Measurements from ENCODE around the gene UGT1A4. TPM values are rescaled to one million over a fixed set of nuclear protein-coding genes. Genes with fewer than 3 reads are reported as not detected.

UGT1A4 gene
- total and polyA plus RNA-seq, 2 donors (not counting 3 experiments of a cell fraction or from before 2014, with no cell fraction given) = not detected

DNA sequence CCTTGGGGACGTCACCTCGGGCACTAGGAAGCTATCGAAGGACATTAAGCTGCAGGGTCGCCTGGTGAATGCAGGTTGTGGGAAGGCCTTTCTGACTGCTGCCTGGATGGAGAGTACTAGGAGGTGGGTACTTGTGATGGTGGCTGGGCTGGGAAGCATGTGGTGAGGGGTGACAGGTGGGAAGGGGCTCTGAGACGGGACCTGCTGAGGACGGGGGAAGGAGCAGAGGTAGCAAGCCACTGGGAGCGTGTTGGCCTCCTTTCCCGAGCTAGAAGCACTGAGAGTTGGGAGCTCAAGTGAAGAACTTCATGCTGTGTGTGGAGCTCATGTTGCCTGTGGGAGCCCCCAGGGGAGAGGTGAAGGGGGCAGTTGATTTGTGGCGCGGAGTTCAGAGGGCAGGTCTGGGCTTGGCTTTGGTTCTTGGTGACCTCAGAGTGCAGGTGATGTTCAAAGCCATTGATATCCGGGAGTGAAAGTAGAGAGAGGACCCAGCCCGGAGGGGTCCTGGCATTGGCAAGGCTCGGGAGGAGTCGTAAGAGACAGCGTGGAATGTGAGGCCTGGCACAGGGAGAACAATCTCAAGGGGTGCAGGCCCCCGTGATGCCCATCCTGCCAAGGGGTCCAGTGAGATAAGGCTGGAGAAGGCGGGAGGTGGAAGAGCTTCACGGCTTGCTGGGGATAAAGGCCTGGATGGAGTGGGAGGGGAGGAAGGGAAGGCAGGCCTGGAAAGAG, 72.8 kb downstream of the UGT1A4 start:
- DNase-seq (ENCODE audit: low read depth, low spot score) = no peak
- H3K36me3 ChIP-seq (ENCODE audit: control insufficient read depth in 2 of 2, extremely low read depth in 1 of 2, insufficient read depth in 2 of 2, low read length in 2 of 2) = no peaks in the 10 kb centered on the region
- no peak overlapping the region for H3K4me3 ChIP-seq (replicated peaks in 1 of 3; ENCODE audit: insufficient read depth in 1 of 3, low read depth in 1 of 3, low read length in 3 of 3)
- H3K9ac ChIP-seq (replicated peaks; ENCODE audit: extremely low read depth, insufficient read depth, low read length) = no peak overlapping the region
- intact Hi-C loops (cut with micrococcal nuclease) = no loop called here
- H3K9me3 ChIP-seq (replicated peaks; ENCODE audit: control insufficient read depth, insufficient read depth, low read length) = no peaks in the 10 kb centered on the region
- POLR2A ChIA-PET = no interaction called here
- no peak overlapping the region for H2AFZ ChIP-seq (ENCODE audit: low read depth, low read length)
- no peaks in the 10 kb centered on the region for H3K27me3 ChIP-seq (ENCODE audit: control insufficient read depth in 2 of 2, insufficient read depth in 2 of 2, low read length in 2 of 2)
- H3K27ac ChIP-seq (ENCODE audit: insufficient read depth, low read depth, low read length) = no peak overlapping the region
- no peak for FAIRE-seq
- H3K9me1 ChIP-seq (replicated peaks; ENCODE audit: control insufficient read depth, extremely low read depth, insufficient read depth, low read length) = no peaks in the 10 kb centered on the region
- no TSS peak for BruUV-seq (replicated peaks)
- CTCF ChIA-PET = interaction anchor here (1.5 kb wide), 1 partner anchor 22 kb away, joined by 3 read pairs; no protein-coding TSS in a partner anchor
- no peaks in the 10 kb centered on the region for H3K4me1 ChIP-seq (ENCODE audit: control insufficient read depth, extremely low read depth, insufficient read depth, low read length)
- no peak overlapping the region for H3K4me2 ChIP-seq (ENCODE audit: insufficient read depth, low read length)
- TF ChIP-seq POLR2A (IDR thresholded peaks at IDR 0.05; ENCODE audit: low read depth, low read length) (no peak), FOS (IDR thresholded peaks at IDR 0.05; ENCODE audit: borderline replicate concordance, insufficient read depth, low read length) (no peak), POLR2AphosphoS5 (IDR thresholded peaks at IDR 0.05; ENCODE audit: insufficient read depth, low read depth, low read length) (no peak), JUN (IDR thresholded peaks at IDR 0.05; ENCODE audit: borderline replicate concordance, insufficient read depth, insufficient read length, low read depth) (no peak), GATA2 (IDR thresholded peaks at IDR 0.05; ENCODE audit: insufficient read depth, insufficient read length, low read depth, low read length) (no peak)
- no peaks in the 10 kb centered on the region for H4K20me1 ChIP-seq (replicated peaks; ENCODE audit: control insufficient read depth, extremely low read depth, insufficient read depth, low read length)
- no peaks in the 10 kb centered on the region for H3K79me2 ChIP-seq (ENCODE audit: control insufficient read depth, insufficient read depth, low read length)
- dilution Hi-C loops (cut with MboI; ENCODE audit: extremely low pct_ligation_motif_present, low sequenced_read_pairs) = no loop called here

DNA sequence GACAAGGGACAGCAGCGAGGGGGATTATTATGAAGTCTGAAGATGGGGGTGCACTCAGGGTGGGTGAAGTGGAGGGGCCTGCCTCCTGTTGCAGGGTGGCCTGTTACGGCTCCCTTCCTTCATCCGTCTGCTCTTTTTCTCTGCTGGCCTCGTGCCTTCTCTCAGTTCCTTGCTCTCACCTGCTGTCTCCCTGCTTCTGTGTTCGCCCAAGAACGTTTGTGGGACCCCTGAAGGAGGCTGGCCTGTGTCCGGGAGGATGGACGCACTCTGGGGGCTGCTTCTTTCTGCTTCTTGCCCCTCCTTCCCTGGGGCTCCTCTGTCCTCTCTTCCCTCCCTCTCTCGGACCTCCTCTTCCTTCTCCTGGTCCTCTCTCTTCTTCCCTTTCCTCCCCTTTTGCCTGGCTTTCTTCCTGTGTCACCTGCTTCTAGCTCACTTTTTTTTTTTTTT, 73.4 kb downstream of the UGT1A4 start:
- Histone ChIP-seq H3K4me1 (ENCODE audit: control insufficient read depth, extremely low read depth, insufficient read depth, low read length) (no peaks in the 10 kb centered on the region), H3K4me3 (replicated peaks in 1 of 3; ENCODE audit: insufficient read depth in 1 of 3, low read depth in 1 of 3, low read length in 3 of 3) (no peak overlapping the region), H3K9me3 (replicated peaks; ENCODE audit: control insufficient read depth, insufficient read depth, low read length) (no peaks in the 10 kb centered on the region), H3K36me3 (ENCODE audit: control insufficient read depth in 2 of 2, extremely low read depth in 1 of 2, insufficient read depth in 2 of 2, low read length in 2 of 2) (no peaks in the 10 kb centered on the region), H3K79me2 (ENCODE audit: control insufficient read depth, insufficient read depth, low read length) (no peaks in the 10 kb centered on the region), H3K27ac (ENCODE audit: insufficient read depth, low read depth, low read length) (no peak overlapping the region), H3K9me1 (replicated peaks; ENCODE audit: control insufficient read depth, extremely low read depth, insufficient read depth, low read length) (no peaks in the 10 kb centered on the region), H2AFZ (ENCODE audit: low read depth, low read length) (no peak overlapping the region), H3K9ac (replicated peaks; ENCODE audit: extremely low read depth, insufficient read depth, low read length) (no peak overlapping the region), H3K4me2 (ENCODE audit: insufficient read depth, low read length) (no peak overlapping the region), H4K20me1 (replicated peaks; ENCODE audit: control insufficient read depth, extremely low read depth, insufficient read depth, low read length) (no peaks in the 10 kb centered on the region), H3K27me3 (ENCODE audit: control insufficient read depth in 2 of 2, insufficient read depth in 2 of 2, low read length in 2 of 2) (no peaks in the 10 kb centered on the region)
- no peak for FAIRE-seq
- intact Hi-C loops (cut with micrococcal nuclease) (no loop called here), dilution Hi-C loops (cut with MboI; ENCODE audit: extremely low pct_ligation_motif_present, low sequenced_read_pairs) (no loop called here)
- DNase-seq (ENCODE audit: low read depth, low spot score) = no peak
- CTCF ChIA-PET = interaction anchor here (1.5 kb wide), 1 partner anchor 22 kb away, joined by 3 read pairs; no protein-coding TSS in a partner anchor
- POLR2A ChIA-PET = no interaction called here
- BruUV-seq (replicated peaks) = no TSS peak
- TF ChIP-seq POLR2AphosphoS5 (IDR thresholded peaks at IDR 0.05; ENCODE audit: insufficient read depth, low read depth, low read length) = no peak

Data from endothelial cell of umbilical vein (primary cell).